SU-DHL-6 (cell line): ENCODE measurements around the gene COL25A1.

Experiments used
- H2AFZ ChIP-seq: fragments of 200-600 bp; sonication (generic); 2 replicates; pipeline ENCODE4 v1.6.1; 2014; ENCODE audit warnings: low read depth, mild to moderate bottlenecking, moderate library complexity, mixed read lengths, antibody characterized with exemption, low read length; ENCODE audit not compliant: severe bottlenecking
- H3F3A ChIP-seq: fragments of 200-600 bp; shearing (Covaris generic); 2 replicates; pipeline ENCODE4 v1.6.0; 2016; ENCODE audit warnings: antibody characterized with exemption, mild to moderate bottlenecking; ENCODE audit not compliant: insufficient read depth
- H3K27ac ChIP-seq: fragments of 200-600 bp; sonication (generic); 2 replicates; pipeline ENCODE4 v1.5.1; 2016; ENCODE audit warnings: low read depth, mild to moderate bottlenecking, low read length, moderate library complexity, mixed read lengths
- H3K27me3 ChIP-seq: fragments of 200-600 bp; sonication (generic), shearing (Covaris generic); 2 replicates; pipeline ENCODE4 v1.6.0; 2014; ENCODE audit warnings: mild to moderate bottlenecking, low read length
- H3K36me3 ChIP-seq: fragments of 200-600 bp; sonication (generic); 2 replicates; pipeline ENCODE4 v1.6.1; 2014; ENCODE audit warnings: mild to moderate bottlenecking, low read length, mixed read lengths
- H3K4me2 ChIP-seq: fragments of 300-600, 200-600 bp; shearing (Covaris generic), sonication (generic); 2 replicates; pipeline ENCODE4 v1.6.0; 2014; ENCODE audit warnings: low read length, low read depth, mild to moderate bottlenecking; ENCODE audit not compliant: poor library complexity, severe bottlenecking
- H3K4me3 ChIP-seq: fragments of 200-600 bp; sonication (generic); 2 replicates; pipeline ENCODE4 v1.5.1; 2014; ENCODE audit warnings: antibody characterized with exemption, low read length, mild to moderate bottlenecking, mixed read lengths; ENCODE audit not compliant: insufficient read depth, poor library complexity, severe bottlenecking
- H3K79me2 ChIP-seq: fragments of 200-600 bp; sonication (generic); 2 replicates; pipeline ENCODE4 v1.6.1; 2014; ENCODE audit warnings: mild to moderate bottlenecking, low read length, moderate library complexity; ENCODE audit not compliant: insufficient read depth
- H3K9ac ChIP-seq: fragments of 200-600 bp; sonication (generic); 2 replicates; pipeline ENCODE4 v1.7.0; 2014; ENCODE audit warnings: mild to moderate bottlenecking, low read length
- H3K9me2 ChIP-seq: fragments of 200-600 bp; sonication (generic); replicated peaks from 2 replicates; pipeline ENCODE4 v1.6.1; 2014; ENCODE audit warnings: low read length; ENCODE audit not compliant: insufficient read depth
- H3K9me3 ChIP-seq: fragments of 200-600 bp; sonication (generic); 2 replicates; pipeline ENCODE4 v1.6.1; 2014; ENCODE audit warnings: low read length, mixed read lengths; ENCODE audit not compliant: insufficient read depth
- H4K20me1 ChIP-seq: fragments of 200-600 bp; sonication (generic); 2 replicates; pipeline ENCODE4 v1.6.1; 2014; ENCODE audit warnings: low read depth, mild to moderate bottlenecking, antibody characterized with exemption, low read length, moderate library complexity, mixed read lengths
- EZH2phosphoT487 ChIP-seq: fragments of 200-600 bp; sonication (generic), shearing (Covaris generic); conservative IDR thresholded peaks from 2 replicates; pipeline ENCODE4 v1.6.1; 2018; ENCODE audit warnings: mild to moderate bottlenecking, antibody characterized with exemption, low read length, moderate library complexity, mixed read lengths
- TF ChIP-seq, protein P1 (sequence below): fragments of 200-600 bp; sonication (generic); IDR thresholded peaks from one replicate; pipeline ENCODE4 v1.5.1; 2017; ENCODE audit warnings: antibody characterized with exemption, mild to moderate bottlenecking, low read length, moderate library complexity; ENCODE audit not compliant: insufficient read depth, poor library complexity, severe bottlenecking

The COL25A1 gene

DNA sequence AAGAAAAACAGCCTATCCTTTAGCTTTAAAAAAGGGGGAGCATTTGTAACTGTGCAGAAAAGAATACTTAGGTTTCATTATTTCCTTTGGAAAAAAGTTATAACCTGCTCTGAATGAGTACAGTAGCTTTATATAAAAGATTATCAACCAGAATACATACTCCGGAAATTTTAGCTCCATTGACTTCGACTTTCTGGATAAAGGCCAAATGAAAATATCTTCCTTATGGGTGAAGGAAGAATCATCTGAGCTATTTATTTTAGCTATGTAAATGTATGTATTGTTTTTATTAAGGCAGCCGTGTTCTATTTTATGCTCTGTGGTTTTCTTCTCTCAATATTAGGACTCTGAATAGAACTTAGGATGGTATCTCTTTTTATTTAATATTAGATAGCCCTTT, 470.6 kb downstream of the COL25A1 start:
- Histone ChIP-seq H3K27me3 (no peaks in the 10 kb centered on the region), H3K4me2 (no peak overlapping the region), H3K4me3 (no peak overlapping the region), H4K20me1 (no peaks in the 10 kb centered on the region), H3K9ac (no peak overlapping the region), H3F3A (no peaks in the 10 kb centered on the region), H3K79me2 (no peaks in the 10 kb centered on the region), H3K36me3 (no peaks in the 10 kb centered on the region), H2AFZ (no peak overlapping the region), H3K9me2 (no peaks in the 10 kb centered on the region), H3K9me3 (no peaks in the 10 kb centered on the region), H3K27ac (no peak overlapping the region)
- TF ChIP-seq, protein P1, sequence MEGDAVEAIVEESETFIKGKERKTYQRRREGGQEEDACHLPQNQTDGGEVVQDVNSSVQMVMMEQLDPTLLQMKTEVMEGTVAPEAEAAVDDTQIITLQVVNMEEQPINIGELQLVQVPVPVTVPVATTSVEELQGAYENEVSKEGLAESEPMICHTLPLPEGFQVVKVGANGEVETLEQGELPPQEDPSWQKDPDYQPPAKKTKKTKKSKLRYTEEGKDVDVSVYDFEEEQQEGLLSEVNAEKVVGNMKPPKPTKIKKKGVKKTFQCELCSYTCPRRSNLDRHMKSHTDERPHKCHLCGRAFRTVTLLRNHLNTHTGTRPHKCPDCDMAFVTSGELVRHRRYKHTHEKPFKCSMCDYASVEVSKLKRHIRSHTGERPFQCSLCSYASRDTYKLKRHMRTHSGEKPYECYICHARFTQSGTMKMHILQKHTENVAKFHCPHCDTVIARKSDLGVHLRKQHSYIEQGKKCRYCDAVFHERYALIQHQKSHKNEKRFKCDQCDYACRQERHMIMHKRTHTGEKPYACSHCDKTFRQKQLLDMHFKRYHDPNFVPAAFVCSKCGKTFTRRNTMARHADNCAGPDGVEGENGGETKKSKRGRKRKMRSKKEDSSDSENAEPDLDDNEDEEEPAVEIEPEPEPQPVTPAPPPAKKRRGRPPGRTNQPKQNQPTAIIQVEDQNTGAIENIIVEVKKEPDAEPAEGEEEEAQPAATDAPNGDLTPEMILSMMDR, result no peak
- no peak for TF ChIP-seq EZH2phosphoT487

DNA sequence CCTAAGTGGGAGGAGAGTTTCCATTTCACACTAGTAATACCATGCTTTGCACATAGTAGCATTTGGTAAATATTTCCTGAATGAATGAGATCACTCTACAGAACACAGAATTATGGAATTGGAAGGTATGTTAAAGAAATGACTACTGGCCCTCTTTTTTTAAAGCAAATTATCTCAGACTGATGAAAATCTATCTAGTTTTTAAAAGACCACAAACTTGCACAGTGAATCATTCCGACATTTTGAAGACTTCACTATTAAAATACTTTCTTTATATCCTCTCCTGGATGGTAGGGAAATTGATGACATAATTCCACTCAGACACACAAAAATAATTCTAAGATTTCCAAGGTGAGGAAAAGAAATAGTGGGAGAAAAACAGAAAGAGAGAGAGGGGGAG, 471.2 kb downstream of the COL25A1 start:
- Histone ChIP-seq H4K20me1 (no peaks in the 10 kb centered on the region), H3K9me3 (no peaks in the 10 kb centered on the region), H3K4me3 (no peak overlapping the region), H3F3A (no peaks in the 10 kb centered on the region), H3K27me3 (no peaks in the 10 kb centered on the region), H3K9me2 (no peaks in the 10 kb centered on the region), H3K36me3 (no peaks in the 10 kb centered on the region), H3K79me2 (no peaks in the 10 kb centered on the region), H3K4me2 (no peak overlapping the region), H3K27ac (no peak overlapping the region), H2AFZ (no peak overlapping the region), H3K9ac (no peak overlapping the region)
- no peak for TF ChIP-seq EZH2phosphoT487
- TF ChIP-seq, protein P1, result no peak

DNA sequence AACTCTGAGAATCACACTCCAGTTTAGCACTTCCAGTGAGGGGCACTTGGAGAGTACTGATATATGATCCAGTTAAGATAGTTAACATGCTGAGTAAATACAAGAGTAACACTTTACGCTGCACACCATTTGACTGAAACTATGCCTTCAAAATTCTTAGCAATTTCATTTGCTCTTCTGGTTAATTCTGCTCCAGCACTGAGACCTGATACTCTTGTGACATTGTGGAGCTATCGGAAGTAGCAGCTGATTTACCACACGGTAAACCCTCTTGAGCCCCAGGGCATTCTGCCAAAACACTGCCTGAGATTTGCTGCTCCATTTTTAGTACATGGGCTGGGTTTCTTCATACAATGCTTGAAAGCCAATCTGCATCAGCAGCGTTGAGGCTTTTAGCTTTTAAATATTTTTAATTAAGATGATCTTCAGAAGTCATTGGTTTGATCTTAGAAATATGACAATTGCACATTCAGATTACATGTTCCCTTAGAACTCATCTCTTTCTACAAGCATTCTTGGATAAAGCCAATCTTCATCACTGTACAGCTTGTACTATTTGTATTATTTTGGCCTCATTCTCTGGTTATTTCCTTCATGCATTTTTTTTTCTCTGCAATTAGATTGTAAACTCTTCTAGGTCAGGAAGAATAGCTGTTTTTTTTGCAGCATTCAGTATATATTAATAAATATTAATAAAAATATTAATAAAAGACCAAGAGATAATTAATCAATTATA, 471.8 kb downstream of the COL25A1 start:
- no peak overlapping the region for H3K9ac ChIP-seq
- no peak overlapping the region for H3K4me2 ChIP-seq
- H2AFZ ChIP-seq, result no peak overlapping the region
- no peaks in the 10 kb centered on the region for H4K20me1 ChIP-seq
- H3K79me2 ChIP-seq, result no peaks in the 10 kb centered on the region
- no peaks in the 10 kb centered on the region for H3K9me2 ChIP-seq
- H3K36me3 ChIP-seq, result no peaks in the 10 kb centered on the region
- no peak overlapping the region for H3K27ac ChIP-seq
- H3K27me3 ChIP-seq, result no peaks in the 10 kb centered on the region
- H3F3A ChIP-seq, result no peaks in the 10 kb centered on the region
- no peak overlapping the region for H3K4me3 ChIP-seq
- H3K9me3 ChIP-seq, result no peaks in the 10 kb centered on the region
- TF ChIP-seq EZH2phosphoT487, result no peak
- TF ChIP-seq, protein P1, result no peak
